ENCODE measurements around the gene TSBP1.
"Not testable (repeated sequence)": the region's sequence is repeated elsewhere in the genome, so short reads cannot be mapped to it uniquely, and the experiment has no call there.

TSBP1 gene

DNA sequence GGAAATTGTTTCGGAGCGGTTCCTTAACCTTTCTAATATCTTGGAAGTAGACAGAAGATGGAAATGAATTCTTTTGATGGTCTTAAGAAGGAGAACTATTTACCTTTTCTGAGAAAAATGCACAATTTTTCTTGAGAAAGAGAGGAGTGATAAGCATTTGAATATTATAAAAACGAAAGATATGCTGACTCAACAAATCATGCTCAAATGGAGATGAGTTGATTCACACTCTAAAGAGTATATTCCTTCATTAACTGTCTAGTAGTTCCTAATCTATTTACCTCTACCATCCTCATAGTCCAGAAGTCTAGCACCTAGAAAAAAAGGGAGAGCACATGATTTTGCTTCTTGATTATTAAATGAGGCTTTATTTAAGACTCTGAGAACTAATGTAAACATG is 4.1 kb downstream of the TSBP1 start:
- TF ChIP-seq, protein P1, sequence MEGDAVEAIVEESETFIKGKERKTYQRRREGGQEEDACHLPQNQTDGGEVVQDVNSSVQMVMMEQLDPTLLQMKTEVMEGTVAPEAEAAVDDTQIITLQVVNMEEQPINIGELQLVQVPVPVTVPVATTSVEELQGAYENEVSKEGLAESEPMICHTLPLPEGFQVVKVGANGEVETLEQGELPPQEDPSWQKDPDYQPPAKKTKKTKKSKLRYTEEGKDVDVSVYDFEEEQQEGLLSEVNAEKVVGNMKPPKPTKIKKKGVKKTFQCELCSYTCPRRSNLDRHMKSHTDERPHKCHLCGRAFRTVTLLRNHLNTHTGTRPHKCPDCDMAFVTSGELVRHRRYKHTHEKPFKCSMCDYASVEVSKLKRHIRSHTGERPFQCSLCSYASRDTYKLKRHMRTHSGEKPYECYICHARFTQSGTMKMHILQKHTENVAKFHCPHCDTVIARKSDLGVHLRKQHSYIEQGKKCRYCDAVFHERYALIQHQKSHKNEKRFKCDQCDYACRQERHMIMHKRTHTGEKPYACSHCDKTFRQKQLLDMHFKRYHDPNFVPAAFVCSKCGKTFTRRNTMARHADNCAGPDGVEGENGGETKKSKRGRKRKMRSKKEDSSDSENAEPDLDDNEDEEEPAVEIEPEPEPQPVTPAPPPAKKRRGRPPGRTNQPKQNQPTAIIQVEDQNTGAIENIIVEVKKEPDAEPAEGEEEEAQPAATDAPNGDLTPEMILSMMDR (IDR thresholded peaks at IDR 0.05; ENCODE audit: control extremely low read depth, extremely low read depth, low read depth, missing control alignments) = no peak
- POLR2A ChIA-PET = no interaction called here
- CTCF ChIA-PET = no interaction called here
- DNase-seq (ENCODE audit: extremely low spot score) = no peak

DNA sequence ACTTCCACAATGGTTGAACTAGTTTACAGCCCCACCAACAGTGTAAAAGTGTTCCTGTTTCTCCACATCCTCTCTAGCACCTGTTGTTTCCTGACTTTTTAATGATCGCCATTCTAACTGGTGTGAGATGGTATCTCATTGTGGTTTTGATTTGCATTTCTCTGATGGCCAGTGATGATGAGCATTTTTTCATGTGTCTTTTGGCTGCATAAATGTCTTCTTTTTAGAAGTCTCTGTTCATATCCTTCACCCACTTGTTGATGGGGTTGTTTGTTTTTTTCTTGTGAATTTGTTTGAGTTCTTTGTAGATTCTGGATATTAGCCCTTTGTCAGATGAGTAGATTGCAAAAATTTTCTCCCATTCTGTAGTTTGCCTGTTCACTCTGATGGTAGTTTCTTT is 12.5 kb downstream of the TSBP1 start:
- CTCF ChIA-PET; POLR2A ChIA-PET; DNase-seq (ENCODE audit: extremely low spot score): not testable (repeated sequence)

GRCh38 chr6:32358548-32358947 is 13.2 kb downstream of the TSBP1 start:
- CTCF ChIA-PET; POLR2A ChIA-PET; DNase-seq (ENCODE audit: extremely low spot score): not testable (repeated sequence)

GRCh38 chr6:32355018-32355417 is 16.7 kb downstream of the TSBP1 start:
- ChIA-PET POLR2A (no interaction called here), CTCF (no interaction called here)
- no peak for DNase-seq (ENCODE audit: extremely low spot score)
- TF ChIP-seq, protein P1 (IDR thresholded peaks at IDR 0.05; ENCODE audit: control extremely low read depth, extremely low read depth, low read depth, missing control alignments) = no peak

DNA sequence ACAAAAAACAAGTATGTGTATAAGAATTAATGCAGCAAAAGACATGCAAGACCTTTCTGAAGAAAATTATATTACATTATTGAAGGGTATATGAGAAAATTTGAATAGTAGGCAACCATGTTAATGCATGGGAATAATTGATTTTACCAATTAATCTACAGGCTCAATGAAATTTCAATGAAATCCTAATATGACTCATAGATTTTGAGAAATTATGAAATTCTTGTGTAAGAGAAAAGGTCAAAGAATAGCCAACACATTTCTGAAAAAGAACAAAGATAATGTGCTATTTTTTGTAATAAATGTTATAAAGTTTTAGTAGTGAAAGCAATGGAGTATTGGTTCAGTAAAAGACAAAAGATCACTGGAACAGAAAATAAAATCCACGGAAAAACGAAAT is 18.4 kb downstream of the TSBP1 start:
- POLR2A ChIA-PET = no interaction called here
- DNase-seq (ENCODE audit: extremely low spot score) = no peak
- CTCF ChIA-PET = no interaction called here
- TF ChIP-seq, protein P1 (IDR thresholded peaks at IDR 0.05; ENCODE audit: control extremely low read depth, extremely low read depth, low read depth, missing control alignments) = no peak

GRCh38 chr6:32340242-32340641 is 31.5 kb downstream of the TSBP1 start:
- TF ChIP-seq, protein P1 (IDR thresholded peaks at IDR 0.05; ENCODE audit: control extremely low read depth, extremely low read depth, low read depth, missing control alignments) = no peak
- CTCF ChIA-PET = no interaction called here
- POLR2A ChIA-PET = no interaction called here
- DNase-seq (ENCODE audit: extremely low spot score) = no peak

DNA sequence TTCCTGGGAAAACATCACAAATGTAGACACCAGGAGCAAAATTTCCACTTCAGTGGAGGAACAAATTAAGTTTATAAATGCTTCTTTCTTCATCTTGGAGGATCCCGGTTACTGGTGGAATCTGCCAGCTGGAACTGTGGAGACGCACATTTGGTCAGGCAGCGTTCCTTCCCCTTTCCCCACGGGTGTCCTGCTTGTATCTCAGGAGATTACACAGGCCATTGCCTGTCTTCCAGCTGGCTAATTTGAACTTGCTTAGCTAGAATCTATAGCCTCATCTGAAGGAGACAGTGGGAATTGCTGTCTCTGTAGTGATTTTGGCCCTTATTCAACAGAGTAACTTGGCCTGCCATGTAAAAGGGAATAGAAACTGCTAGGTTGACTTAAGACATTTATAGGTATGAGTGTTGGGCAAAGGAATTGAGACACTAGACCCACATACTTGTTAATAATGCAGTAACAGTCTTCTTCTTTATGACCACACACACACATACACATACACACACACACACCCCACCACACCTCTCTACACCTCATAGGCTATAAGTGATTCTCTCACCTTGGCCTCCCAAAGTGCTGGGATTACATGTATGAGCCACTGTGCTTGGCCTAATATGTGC is 34.4 kb downstream of the TSBP1 start:
- ChIA-PET CTCF (no interaction called here), POLR2A (no interaction called here)
- no peak for DNase-seq (ENCODE audit: extremely low spot score)
- TF ChIP-seq, protein P1 (IDR thresholded peaks at IDR 0.05; ENCODE audit: control extremely low read depth, extremely low read depth, low read depth, missing control alignments) = no peak

GRCh38 chr6:32332433-32332832 is 39.3 kb downstream of the TSBP1 start:
- no peak for DNase-seq (ENCODE audit: extremely low spot score)
- ChIA-PET CTCF (interaction anchor here (1.4 kb wide), 1 partner anchor 87 kb away, joined by 3 read pairs; no protein-coding TSS in a partner anchor), POLR2A (no interaction called here)
- TF ChIP-seq, protein P1 (IDR thresholded peaks at IDR 0.05; ENCODE audit: control extremely low read depth, extremely low read depth, low read depth, missing control alignments) = no peak
